ENCODE data around the gene PRPF31. TPM values are rescaled to one million over a fixed set of nuclear protein-coding genes. Genes with fewer than 3 reads are reported as not detected.

PRPF31 gene
- total RNA-seq, 1 experiment from 2014 or later, result 106 TPM

DNA sequence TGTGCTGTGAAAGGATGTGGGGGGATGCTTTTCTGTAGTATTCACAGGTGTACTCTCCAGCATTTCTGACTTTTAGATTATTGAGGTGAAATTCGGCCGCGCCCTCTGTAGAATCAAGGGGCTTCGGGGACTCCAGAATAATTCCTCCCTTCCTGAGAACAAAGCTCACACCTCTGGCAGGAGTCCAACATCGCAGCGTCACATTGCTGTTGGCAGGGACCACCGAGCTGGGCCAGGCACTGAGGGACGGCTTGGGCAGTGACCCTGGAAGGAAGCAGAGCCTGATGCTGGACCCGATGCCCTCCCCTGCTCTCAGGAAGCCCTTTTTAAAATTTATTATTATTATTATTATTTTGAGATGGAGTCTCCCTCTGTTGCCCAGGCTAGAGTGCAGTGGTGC lies 40.7 kb upstream of the PRPF31 start:
- TF ChIP-seq CTCF (IDR thresholded peaks at IDR 0.05; ENCODE audit: unreplicated experiment), result no peak
- intact Hi-C loops (cut with micrococcal nuclease; ENCODE audit: unreplicated experiment), result no loop called here
- no TSS peak for BruUV-seq (replicated peaks)
- CTCF ChIA-PET, result no interaction called here
- H3K36me3 Mint-ChIP-seq (ENCODE audit: insufficient read depth, unreplicated experiment), result peaks cover 5% of the 10 kb centered on the region
- no peaks in the 10 kb centered on the region for H3K4me1 Mint-ChIP-seq (ENCODE audit: low read depth, unreplicated experiment)
- peaks cover 2% of the 10 kb centered on the region for H3K9me3 Mint-ChIP-seq (ENCODE audit: low read depth, unreplicated experiment)
- no peak overlapping the region for H3K27ac Mint-ChIP-seq (ENCODE audit: unreplicated experiment)
- no peak overlapping the region for H3K4me3 Mint-ChIP-seq (ENCODE audit: low read depth, unreplicated experiment)
- H3K27me3 Mint-ChIP-seq (ENCODE audit: unreplicated experiment), result no peaks in the 10 kb centered on the region
- no peak for DNase-seq

- Mint-ChIP-seq H3K27ac (ENCODE audit: unreplicated experiment) (no peak overlapping the region), H3K36me3 (ENCODE audit: insufficient read depth, unreplicated experiment) (no peaks in the 10 kb centered on the region), H3K4me1 (ENCODE audit: low read depth, unreplicated experiment) (no peaks in the 10 kb centered on the region), H3K27me3 (ENCODE audit: unreplicated experiment) (no peaks in the 10 kb centered on the region), H3K4me3 (ENCODE audit: low read depth, unreplicated experiment) (no peak overlapping the region), H3K9me3 (ENCODE audit: low read depth, unreplicated experiment) (peaks cover 7% of the 10 kb centered on the region)
- intact Hi-C loops (cut with micrococcal nuclease; ENCODE audit: unreplicated experiment), result no loop called here
- TF ChIP-seq CTCF (IDR thresholded peaks at IDR 0.05; ENCODE audit: unreplicated experiment), result no peak
- BruUV-seq (replicated peaks), result no TSS peak
- CTCF ChIA-PET, result interaction anchor here (0.7 kb wide), 1 partner anchor 22 kb away, joined by 6 read pairs; no protein-coding TSS in a partner anchor
- no peak for DNase-seq
Observed at GRCh38 chr19:54077334-54077733, 38.2 kb upstream of the PRPF31 start.

- peaks cover 7% of the 10 kb centered on the region for H3K9me3 Mint-ChIP-seq (ENCODE audit: low read depth, unreplicated experiment)
- peaks cover 8% of the 10 kb centered on the region for H3K27me3 Mint-ChIP-seq (ENCODE audit: unreplicated experiment)
- H3K36me3 Mint-ChIP-seq (ENCODE audit: insufficient read depth, unreplicated experiment), result no peaks in the 10 kb centered on the region
- BruUV-seq (replicated peaks), result no TSS peak
- intact Hi-C loops (cut with micrococcal nuclease; ENCODE audit: unreplicated experiment), result no loop called here
- CTCF ChIA-PET, result no interaction called here
- no peak for DNase-seq
- H3K4me3 Mint-ChIP-seq (ENCODE audit: low read depth, unreplicated experiment), result no peak within 1 kb of the TSS
- H3K27ac Mint-ChIP-seq (ENCODE audit: unreplicated experiment), result no peak within 1 kb of the TSS
- H3K4me1 Mint-ChIP-seq (ENCODE audit: low read depth, unreplicated experiment), result no peaks in the 10 kb centered on the region
- no peak for TF ChIP-seq CTCF (IDR thresholded peaks at IDR 0.05; ENCODE audit: unreplicated experiment)
Observed at GRCh38 chr19:54081032-54081431, 34.5 kb upstream of the PRPF31 start, which contains the start of gene TARM1. TSS of gene TARM1 (minus strand) at chr19:54081365. CDS start at chr19:54081340, 25 bp downstream.

DNA sequence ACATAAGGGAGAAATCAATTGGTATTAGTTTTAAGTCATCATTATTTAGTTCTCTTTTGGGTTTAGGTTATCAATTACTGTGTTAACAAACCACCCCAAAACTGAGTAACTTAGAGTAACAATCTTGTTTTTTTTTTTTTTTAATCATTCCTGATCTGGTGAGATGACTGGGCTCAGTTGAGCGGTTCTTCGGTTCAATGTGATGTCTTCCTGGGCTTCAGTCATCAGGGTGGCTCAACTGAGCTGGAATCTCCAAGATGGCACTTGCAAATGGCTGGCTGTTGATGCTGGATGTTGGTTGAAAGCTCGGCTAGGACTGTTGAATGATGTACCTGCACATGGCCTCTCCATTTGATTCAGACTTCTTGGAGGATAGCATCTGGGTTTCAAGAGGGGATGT lies 31.1 kb upstream of the PRPF31 start:
- Mint-ChIP-seq H3K4me1 (ENCODE audit: low read depth, unreplicated experiment) (no peaks in the 10 kb centered on the region), H3K27ac (ENCODE audit: unreplicated experiment) (no peak overlapping the region), H3K4me3 (ENCODE audit: low read depth, unreplicated experiment) (no peak overlapping the region), H3K27me3 (ENCODE audit: unreplicated experiment) (peaks cover 42% of the 10 kb centered on the region), H3K36me3 (ENCODE audit: insufficient read depth, unreplicated experiment) (no peaks in the 10 kb centered on the region), H3K9me3 (ENCODE audit: low read depth, unreplicated experiment) (peaks cover 7% of the 10 kb centered on the region)
- TF ChIP-seq CTCF (IDR thresholded peaks at IDR 0.05; ENCODE audit: unreplicated experiment), result no peak
- CTCF ChIA-PET, result no interaction called here
- no TSS peak for BruUV-seq (replicated peaks)
- intact Hi-C loops (cut with micrococcal nuclease; ENCODE audit: unreplicated experiment), result no loop called here
- DNase-seq, result no peak

Data from Calu3 (cell line).